Fibroblast of lung (primary cell): ENCODE data around the gene FOXP2.

Experiments used
- CTCF ChIP-seq, 2 donors: IDR thresholded peaks in 1 of 2; conservative IDR thresholded peaks in 1 of 2; 1 replicate in 1 of 2; 2 replicates in 1 of 2; pipeline ENCODE4 v1.5.1; 2011 to 2012; ENCODE audit warnings: low read length in 2 of 2, control low read depth in 1 of 2, inconsistent platforms in 1 of 2, low read depth in 1 of 2, mild to moderate bottlenecking in 1 of 2
- EZH2 ChIP-seq: IDR thresholded peaks from 2 replicates; pipeline ENCODE4 v1.5.1; 2012; ENCODE audit warnings: low read length, control low read depth, mild to moderate bottlenecking; ENCODE audit errors: missing control alignments

- TF ChIP-seq CTCF (conservative IDR thresholded peaks at IDR 0.05 in 1 of 2, IDR thresholded peaks at IDR 0.05 in 1 of 2; ENCODE audit: low read depth in 1 of 2, low read length in 2 of 2) (no peak), EZH2 (no peak)
Measured at GRCh38 chr7:114534953-114535352, 120.3 kb downstream of the FOXP2 start.
